ENCODE measurements around the gene SLIT1.
A peak's percentile ranks its signal among the peaks of the same experiment; 100 is the strongest.

SLIT1 gene

DNA sequence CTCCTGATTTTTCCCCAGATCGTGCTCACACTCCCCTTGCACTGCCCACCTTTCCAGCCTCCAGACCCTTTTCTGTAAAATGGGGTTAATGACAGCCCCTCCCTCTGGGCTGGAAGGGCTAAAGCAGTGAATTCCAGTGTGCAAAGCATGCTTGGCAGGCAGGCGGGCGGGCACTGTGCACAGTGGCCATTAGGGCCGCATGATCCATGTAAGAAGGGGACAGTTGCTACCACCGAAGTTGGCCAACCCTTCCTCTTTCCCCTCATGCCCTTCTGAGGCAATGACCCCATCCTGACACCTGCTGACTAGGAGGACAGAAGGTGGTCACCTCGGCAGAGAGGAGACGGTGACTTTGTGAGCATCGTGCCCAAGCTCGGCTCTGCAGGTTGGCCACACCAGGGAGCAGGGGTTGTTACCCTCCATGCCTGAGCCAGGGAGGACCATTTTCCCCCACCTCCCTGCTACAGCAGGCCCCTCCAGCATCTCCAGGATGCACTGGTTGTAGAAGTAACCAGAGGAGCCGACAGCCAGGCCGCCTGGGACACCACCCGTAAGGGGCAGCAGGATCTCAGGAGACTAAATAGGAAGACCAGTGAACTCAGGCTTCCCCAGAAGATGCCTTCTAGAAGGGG is 166.4 kb downstream of the SLIT1 start:
- TF ChIP-seq, protein P1, sequence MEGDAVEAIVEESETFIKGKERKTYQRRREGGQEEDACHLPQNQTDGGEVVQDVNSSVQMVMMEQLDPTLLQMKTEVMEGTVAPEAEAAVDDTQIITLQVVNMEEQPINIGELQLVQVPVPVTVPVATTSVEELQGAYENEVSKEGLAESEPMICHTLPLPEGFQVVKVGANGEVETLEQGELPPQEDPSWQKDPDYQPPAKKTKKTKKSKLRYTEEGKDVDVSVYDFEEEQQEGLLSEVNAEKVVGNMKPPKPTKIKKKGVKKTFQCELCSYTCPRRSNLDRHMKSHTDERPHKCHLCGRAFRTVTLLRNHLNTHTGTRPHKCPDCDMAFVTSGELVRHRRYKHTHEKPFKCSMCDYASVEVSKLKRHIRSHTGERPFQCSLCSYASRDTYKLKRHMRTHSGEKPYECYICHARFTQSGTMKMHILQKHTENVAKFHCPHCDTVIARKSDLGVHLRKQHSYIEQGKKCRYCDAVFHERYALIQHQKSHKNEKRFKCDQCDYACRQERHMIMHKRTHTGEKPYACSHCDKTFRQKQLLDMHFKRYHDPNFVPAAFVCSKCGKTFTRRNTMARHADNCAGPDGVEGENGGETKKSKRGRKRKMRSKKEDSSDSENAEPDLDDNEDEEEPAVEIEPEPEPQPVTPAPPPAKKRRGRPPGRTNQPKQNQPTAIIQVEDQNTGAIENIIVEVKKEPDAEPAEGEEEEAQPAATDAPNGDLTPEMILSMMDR (IDR thresholded peaks at IDR 0.05; ENCODE audit: extremely low read depth, missing control alignments) = no peak
- no peak for DNase-seq (ENCODE audit: low spot score)

DNA sequence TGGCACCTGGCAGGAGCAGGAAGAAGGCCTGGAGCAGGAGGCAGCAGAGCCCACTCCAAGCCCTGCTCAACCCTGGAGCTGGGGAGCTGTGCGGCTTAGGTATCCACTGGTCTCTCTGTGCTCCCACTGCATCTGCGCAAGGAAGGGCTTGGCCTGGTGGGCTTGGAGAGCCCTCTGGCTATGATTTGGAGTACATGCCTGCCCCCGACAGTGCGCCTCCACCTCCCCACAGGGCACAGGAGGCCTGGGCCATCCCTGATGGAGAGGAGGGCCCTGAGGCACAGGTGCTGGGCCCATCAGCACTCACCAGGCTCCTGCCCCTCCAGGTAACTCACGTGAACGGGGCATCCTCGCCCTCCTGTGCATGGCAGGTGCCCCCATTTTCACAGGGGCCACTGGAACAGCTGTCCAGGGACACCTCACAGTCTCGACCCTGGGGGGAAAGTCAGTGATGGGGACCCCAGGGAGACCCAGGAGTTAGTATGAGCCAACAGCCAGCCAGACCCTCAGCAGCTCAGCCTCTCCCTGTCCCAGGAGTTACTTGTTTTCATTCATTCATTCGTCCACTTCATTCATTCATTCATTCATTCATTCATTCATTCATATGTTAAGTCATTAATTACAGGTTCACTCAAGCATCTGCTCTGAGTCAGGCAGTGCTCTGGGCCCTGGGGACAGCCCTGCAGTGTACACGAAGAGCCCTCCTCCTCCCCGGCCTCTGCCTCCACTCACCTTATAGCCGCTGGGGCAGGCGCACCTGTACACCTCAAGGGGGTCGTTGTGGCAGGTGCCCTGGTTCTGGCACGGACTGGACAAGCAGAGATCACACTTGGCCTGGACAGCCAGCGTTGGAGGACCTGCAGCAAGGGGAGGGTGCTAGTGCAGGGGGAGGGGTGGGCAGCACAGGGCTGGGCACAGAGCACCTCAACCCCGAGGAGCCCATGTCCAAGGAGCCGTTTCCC is 167.2 kb downstream of the SLIT1 start:
- TF ChIP-seq, protein P1 (IDR thresholded peaks at IDR 0.05; ENCODE audit: extremely low read depth, missing control alignments) = no peak
- no peak for DNase-seq (ENCODE audit: low spot score)

DNA sequence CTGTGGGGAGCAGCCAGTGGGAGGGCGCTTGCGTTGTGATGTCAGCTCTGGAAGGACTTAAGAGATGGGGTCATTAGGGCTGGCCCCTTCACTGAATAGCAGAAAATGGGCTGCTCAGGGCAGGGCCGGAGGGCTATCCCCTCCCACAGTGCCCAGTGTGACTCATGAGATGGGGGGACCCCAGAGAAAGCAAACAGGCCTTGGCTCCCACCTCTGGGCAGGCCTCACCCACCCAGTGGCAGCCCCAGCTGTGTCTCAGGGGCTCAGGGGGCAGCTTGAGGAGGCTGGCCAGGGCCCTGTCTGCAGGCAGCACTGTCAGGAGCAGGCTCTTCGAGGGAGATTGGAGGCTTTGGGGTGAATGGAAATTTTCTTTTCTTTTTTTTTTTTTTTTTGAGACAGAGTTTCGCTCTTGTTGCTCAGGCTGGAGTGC is 168.3 kb downstream of the SLIT1 start:
- DNase-seq (ENCODE audit: low spot score) = no peak
- TF ChIP-seq, protein P1 (IDR thresholded peaks at IDR 0.05; ENCODE audit: extremely low read depth, missing control alignments) = no peak

DNA sequence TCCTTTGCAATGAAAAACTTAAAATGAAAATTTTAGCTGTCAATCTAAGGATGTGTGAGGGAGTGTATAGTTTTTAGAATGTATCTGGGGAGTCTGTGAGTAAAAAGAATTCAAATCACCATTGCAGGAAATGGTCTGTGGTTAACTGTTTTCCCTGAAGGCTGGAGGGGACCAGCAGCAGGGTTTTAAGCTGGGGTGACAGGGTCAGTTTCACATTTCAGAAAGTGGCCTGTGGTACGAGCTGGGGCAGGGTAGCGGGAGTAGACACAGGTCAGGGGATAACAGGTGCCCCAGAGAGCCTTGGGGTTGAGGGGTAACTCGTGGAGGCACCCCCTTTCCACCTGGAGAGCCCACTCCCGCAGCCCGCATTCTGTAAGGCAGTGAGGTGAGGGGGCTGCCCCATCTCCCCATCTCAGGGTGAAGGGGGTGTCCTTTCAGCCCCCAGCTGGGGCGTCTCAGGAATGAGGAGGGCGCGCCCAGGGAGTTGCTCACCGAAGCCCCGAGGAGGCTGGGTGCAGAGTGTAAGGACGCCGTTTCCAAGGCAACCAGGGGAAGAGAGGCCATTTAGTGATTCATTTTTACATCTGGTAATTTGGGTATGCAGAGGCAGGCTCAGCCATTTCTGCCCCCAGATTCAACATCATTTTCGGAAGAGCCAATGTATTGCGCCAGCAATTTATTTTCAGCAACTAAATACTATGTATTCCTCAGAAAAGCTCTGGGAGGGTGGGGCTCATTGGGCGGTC is 168.9 kb downstream of the SLIT1 start:
- peak; percentile 74 for DNase-seq (ENCODE audit: low spot score)
- TF ChIP-seq, protein P1 (IDR thresholded peaks at IDR 0.05; ENCODE audit: extremely low read depth, missing control alignments) = no peak

DNA sequence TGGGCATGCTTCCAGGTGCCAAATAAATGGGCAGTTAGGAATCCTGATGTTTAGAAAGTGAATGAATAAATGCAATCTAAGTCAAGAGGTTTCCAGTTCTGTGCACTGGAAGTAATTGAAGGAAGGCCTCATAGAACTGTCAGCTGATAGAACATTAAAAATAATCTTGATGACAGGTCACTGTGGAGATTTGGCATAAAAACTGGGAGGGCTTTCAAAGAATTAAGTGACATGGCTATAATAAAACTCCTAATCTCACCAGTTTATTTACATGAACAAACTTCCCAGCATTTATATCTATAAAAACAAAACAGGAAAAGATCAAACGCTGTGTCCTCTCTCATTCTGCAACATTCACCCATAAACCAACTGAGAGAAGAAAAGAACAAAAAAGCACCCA is 170.5 kb downstream of the SLIT1 start:
- TF ChIP-seq, protein P1 (IDR thresholded peaks at IDR 0.05; ENCODE audit: extremely low read depth, missing control alignments) = no peak

DNA sequence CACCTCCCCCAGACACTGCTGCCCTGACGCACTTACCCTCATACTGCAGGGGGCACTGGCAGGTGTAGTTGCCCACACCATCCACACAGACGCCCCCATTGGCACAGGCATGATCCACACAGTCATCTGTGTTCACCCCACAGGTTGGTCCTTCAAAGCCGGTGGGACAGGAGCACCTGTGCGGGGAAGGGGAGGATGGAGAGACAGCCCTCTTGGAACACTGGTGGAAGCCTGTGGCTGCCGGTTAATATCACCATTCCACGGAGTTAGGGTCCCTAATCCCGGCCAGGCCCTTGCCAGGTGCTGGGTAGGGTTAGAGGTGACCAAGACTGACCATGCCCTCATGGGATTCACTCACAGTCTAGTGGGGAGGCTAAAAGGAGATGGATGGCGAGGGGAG is 171.8 kb downstream of the SLIT1 start:
- no peak for DNase-seq (ENCODE audit: low spot score)
- TF ChIP-seq, protein P1 (IDR thresholded peaks at IDR 0.05; ENCODE audit: extremely low read depth, missing control alignments) = no peak

More for the DNA sequence above, 170.5 kb downstream of the SLIT1 start:
- DNase-seq (ENCODE audit: low spot score) = no peak
